T1000 (cell line): ENCODE results near the gene ALDH7A1.
"Not testable (repeated sequence)": the region's sequence is repeated elsewhere in the genome, so short reads cannot be mapped to it uniquely, and the experiment has no call there.

ENCODE experiments used
- DNase-seq: peaks from one replicate; lab custom pipeline; 2025; ENCODE audit warnings: mixed read lengths; lab: John Stamatoyannopoulos, UW

ALDH7A1 gene

GRCh38 chr5:126594748-126595485 is at the start of gene ALDH7A1:
TSS of gene ALDH7A1 (minus strand) at chr5:126595219. CDS start at chr5:126595198, 21 bp downstream.
- peak; percentile 86 for DNase-seq

DNA sequence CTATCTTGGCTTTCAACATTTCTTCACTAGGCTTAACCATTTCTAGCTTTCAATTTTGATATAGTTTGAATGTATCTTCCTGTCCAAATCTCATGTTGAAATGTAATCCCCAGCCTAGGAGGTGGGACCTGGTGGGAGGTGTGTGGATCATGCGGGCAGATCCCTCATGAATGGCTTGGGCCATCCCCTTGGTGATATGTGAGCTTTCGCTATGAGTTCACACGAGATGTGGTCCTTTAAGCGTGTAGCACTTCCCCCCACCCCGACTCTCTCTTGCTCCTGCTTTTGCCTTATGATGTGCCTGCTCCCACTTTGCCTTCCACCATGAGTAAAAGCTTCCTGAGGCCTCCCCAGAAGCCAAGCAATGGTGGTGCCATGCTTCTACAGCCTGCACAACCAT is 46.4 kb upstream of the ALDH7A1 start:
- DNase-seq, result no peak

DNA sequence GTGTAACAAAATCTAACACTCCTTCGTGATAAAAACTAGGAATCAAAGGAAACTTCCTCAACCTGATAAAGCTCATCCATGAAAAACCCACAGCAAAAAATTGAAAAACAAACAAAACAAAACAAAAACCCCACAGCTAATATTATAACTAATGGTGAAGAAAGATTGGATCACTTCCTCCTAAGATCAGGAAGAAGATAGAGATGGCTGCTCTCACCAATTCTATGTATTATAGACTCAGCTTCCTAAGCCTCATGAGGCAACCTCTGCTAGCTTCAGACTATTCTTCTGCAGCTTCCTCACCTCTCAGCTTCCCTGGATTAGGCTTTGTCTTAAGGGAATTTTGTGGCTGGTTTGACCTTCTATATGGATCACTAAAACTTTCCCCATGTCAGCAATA is 45.8 kb upstream of the ALDH7A1 start:
- DNase-seq, result no peak

DNA sequence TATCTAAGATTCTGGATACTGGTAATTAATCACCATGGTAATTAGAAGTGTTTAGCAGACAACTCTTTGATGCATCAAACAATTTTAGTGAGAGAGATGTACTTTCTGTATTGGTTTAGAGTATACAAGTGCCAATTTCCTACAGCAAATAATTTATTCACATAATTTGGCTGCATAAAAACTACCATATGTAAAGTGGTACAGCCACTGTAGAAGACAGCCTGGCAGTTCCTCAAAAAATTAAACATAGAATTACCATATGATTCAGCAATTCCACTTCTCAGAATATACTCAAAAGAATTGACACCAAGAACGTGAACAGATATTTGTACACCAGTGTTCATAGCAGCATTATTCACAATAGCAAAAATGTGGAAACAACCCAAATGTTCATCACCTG is 41.9 kb upstream of the ALDH7A1 start:
- no peak for DNase-seq

DNA sequence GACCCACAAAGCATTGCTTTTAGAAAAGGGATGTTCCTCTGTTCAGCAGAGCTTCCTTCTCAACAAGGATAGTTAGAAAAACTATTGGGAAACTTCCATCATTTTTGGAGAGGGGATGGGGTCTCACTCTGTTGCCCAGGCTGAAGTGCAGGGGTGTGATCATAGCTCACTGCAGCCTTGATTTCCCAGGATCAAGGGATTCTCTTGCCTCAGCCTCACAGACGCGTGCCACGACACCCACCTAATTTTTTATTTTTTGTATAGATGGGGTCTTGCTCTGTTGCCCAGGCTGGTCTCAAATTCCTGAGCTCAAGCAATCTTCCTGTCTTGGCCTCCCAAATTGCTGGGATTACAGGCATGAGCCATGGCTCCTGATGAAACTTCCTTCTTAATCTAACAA is 40.6 kb upstream of the ALDH7A1 start:
- DNase-seq, result no peak

DNA sequence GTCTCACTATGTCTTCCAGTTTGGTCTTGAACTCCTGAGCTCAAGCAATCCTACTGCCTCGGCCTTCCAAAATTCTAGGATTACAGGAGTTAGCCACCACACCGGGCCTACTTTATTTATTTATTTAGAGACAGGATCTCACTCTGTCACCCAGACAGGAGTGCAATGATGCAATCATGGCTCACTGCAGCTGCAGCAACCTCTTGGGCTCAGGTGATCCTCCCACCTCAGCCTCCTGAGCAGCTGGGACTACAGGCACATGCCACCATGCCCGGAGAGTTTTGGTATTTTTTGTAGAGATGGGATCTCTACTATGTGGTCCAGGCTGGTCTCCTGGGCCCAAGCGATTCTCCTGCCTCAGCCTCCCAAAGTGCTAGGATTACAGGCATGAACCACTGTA is 38.5 kb upstream of the ALDH7A1 start:
- DNase-seq, result no peak

DNA sequence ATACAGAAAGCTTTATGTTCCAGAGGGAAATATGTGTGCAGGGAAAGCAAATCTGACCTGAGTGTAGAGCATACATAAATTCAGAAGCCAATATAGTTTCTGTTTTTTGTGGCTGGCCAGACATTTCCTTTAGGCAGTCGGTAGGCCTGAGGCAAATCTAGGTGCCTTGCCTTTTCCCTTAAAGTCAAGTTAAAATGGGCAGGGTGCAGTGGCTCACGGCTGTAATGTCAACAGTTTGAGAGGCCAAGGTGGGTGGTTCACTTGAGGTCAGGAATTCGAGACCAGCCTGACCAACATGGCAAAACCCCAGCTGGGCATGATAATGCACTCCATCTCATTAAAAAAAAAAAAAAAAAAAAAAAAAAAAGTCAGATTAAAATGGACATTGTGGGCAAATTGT is 36.9 kb upstream of the ALDH7A1 start:
- DNase-seq, result no peak

GRCh38 chr5:126628102-126628501 is 33.1 kb upstream of the ALDH7A1 start:
- no peak for DNase-seq

DNA sequence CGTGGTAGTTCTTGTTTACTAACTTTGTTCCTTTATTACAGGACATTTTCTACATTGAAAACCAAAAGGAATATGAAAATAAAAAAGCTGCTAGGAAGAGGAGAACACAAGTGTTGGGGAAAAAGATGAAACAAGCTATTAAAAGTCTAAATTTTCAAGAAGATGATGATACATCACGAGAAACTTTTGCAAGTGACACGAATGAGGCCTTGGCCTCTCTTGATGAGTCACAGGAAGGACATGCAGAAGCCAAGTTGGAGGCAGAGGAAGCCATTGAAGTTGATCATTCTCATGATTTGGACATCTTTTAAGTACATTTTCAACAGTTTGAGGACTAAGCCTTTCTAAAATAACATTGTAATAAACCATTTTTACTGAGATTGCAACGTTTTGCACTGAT is 29.5 kb upstream of the ALDH7A1 start:
- peak; percentile 9 for DNase-seq

DNA sequence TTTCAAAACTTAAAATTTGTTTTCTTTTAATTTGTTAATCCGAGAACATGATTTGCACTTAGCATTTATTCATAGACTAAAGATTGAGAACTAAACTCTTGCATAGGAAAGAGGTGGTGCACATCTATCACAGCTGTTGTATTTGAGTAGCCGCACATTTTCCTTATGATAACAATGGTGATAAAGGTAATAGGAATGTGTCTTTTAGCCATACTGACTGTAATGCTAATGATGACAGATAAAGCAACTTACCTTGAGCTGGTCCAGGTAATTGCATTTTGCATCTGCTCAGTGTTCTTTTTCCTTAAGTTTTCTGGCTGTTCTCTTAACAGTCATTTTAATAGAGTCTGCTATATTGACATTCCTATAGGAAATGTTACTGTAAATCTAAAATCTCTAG is 24.8 kb upstream of the ALDH7A1 start:
- no peak for DNase-seq

DNA sequence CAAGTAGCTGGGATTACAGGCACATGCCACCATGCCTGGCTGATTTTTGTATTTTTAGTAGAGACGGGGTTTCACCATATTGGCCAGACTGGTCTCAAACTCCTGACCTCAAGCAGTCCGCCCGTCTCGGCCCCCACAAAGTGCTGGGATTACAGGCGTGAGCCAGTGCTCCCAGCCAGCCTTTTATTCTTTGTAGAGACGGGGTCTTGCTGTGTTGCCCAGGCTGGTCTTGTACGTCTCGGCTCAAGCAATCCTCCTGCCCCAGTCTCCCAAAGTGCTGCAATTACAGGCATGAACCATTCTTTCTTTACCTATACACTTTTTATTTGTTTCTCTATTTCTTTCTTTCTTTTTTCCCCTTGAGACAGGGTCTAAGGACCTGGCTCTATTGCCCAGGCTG is 22.6 kb upstream of the ALDH7A1 start:
- not testable (repeated sequence) for DNase-seq

- no peak for DNase-seq
Measured at GRCh38 chr5:126615286-126615685, 20.3 kb upstream of the ALDH7A1 start.

DNA sequence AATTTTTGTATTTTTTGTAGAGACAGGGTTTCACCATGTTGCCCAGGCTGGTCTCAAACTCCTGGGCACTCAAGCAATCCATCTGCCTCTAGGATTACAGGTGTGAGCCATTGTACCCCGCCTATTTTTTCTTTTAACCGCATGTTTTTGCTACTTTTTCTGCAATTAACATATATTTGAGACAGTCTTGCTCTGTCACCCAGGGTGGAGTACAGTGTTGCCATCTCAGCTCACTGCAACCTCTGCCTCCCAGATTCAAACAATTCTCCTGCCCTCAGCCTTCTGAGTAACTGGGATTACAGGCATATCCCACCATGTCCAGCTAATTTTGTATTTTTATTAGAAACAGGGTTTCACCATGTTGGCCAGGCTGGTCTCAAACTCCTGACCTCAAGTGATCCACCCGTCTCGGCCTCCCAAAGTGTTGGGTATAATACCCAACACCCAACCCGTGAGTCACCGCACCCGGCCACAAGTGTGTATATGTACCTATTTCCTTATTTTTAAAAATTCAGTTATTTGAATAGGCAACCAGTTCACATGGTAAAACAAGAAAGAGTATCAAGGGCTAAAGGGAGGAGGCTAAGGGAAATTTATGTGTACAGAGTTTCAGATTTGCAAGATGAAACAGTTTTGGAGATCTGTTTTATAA is 19.0 kb upstream of the ALDH7A1 start:
- no peak for DNase-seq

DNA sequence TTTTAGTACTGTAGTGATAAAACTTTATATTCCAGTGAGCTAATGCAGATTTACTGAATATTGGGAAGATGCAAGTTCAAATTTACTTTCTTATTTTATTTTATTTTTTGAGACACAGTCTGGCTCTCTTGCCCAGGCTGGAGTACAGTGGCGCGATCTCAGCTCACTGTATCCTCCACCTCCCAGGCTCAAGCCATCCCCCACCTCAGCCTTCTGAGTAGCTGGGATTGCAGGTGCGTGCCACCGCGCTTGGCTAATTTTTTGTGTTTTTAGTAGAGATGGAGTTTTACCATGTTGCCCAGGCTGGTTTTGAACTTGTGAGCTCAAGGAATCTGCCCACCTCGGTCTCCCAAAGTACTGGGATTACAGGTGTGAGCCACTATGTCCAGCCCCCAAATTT is 15.6 kb upstream of the ALDH7A1 start:
- DNase-seq, result no peak

DNA sequence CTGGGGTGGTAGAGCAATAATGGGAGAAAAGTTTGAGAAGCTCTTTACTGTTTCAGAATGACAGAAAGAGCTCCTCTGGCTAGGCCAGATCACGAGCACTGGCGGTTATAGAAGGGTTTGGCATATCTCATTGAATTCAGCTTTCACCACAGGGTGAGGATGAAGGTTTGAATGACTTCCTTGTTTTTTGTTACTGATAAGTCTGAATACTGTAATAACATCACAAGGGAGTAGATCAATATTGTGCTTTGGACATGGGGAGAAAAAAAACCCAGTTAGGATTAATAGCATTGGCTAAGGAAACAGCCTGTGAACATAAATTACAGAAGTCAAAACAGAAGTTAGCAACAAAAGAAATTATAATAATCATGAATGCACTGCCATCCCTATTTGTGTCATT is 15.1 kb upstream of the ALDH7A1 start:
- DNase-seq, result no peak

GRCh38 chr5:126605525-126605924 is 10.5 kb upstream of the ALDH7A1 start:
- DNase-seq, result no peak

GRCh38 chr5:126603402-126603991 is 8.5 kb upstream of the ALDH7A1 start:
- DNase-seq, result no peak

DNA sequence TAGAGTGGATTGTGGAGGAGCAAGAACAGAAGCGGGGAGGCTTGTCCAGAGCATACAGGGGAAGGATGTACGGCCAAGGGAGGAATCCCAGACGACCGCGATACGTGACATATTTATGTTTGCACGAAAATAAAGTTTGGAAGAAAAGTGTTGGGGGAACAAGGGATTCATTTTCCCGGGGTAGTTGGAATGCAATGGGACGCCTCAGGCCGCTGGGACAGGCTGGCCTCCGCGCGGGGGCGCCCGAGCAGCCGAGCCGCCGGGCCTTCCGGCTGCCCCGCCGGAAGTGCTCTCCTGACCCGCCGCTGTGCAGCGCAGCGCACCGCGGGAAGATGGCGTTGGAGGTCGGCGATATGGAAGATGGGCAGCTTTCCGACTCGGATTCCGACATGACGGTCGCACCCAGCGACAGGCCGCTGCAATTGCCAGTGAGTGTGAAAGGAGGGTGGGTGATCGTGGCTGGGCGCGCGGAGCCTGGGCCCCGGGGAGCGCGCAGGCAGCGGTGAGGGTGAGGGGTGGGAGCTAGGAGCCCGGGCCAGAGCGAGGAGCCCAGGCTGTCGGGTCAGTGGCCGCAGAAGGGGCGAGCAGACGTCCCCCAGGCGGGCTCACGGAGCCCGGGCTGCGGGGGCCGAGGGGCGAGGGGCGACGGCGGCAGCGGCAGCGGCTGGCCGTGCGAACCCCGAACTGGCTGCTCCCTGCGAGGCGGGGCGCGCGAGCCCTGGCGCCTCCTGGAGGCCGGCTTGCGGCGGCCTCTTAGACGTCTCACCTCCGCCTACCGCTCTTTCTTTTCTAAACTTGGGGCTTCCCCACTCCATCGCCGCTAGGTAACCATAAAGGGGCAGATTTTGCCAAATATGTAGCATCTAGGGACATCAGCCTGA is 5.9 kb upstream of the ALDH7A1 start, which contains the start of gene PHAX:
TSS of gene PHAX (plus strand) at position 317 of the 881 bp plus-strand sequence. CDS start at position 333, 16 bp downstream.
- peak; percentile 75 for DNase-seq

DNA sequence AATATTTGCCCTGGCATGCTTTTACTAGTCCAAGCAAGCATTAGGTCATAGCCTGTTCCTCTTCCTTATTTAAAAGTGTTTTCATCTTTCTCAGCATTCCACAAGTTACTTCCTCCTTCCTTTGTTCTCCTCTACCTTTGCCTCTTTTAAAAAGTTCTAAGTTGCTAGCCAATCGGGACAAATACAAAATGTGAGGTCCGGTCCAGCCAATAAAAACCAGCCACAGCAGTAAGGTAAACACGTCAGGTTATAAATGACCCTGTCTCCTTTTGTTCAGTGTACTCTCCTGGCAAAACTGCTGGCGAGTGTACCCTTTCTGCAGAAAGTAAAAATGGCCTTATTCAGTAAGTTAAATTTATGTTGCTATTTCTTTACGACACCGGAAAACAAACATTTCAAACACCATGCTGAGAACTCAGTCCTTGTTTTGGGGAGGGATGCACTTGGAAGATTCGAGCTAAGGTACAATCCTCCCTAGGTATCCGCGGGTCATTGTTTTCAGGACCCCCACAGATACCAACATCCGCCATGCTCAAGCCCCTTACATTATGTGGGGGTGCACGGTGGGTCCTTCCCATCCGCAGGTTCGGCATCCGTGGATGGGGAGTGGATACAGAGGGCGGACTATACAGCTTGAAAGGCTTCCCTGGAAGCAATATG is 5.1 kb upstream of the ALDH7A1 start:
- DNase-seq, result not testable (repeated sequence)

DNA sequence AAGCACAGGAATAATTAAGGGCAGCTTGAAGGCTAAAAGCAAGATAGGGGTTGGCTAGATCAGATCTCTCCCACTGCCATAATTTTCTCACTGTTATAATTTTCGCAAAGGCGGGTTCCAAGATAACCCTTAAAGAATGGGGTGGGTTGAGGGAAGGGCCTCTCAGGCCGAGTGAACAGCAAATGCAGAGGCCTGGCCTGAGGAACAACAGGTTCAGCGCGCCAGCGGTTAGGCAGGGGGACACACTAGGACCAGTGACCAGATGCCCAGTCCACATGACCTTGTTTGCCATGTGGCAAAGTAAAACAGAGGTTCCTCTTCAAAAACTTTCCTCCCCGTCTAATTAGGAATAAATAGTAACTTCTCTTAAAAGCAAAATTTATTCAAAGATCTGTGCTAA is 4.5 kb upstream of the ALDH7A1 start:
- no peak for DNase-seq

- peak; percentile 3 for DNase-seq
Measured at GRCh38 chr5:126597156-126597555, 2.1 kb upstream of the ALDH7A1 start.
